CD14-positive monocyte (primary cell): ENCODE measurements around the gene OR52A5. TPM values are rescaled to one million over a fixed set of nuclear protein-coding genes. Genes with fewer than 3 reads are reported as not detected.
A peak's percentile ranks its signal among the peaks of the same experiment; 100 is the strongest.

Experiments used
- DNase-seq, 3 donors: peaks; one replicate each; pipeline ENCODE4 v3.0.0-alpha.2; 2011 to 2022
- H2AFZ ChIP-seq: 2 replicates; pipeline ENCODE4 v1.6.0; 2012; ENCODE audit warnings: mild to moderate bottlenecking, low read depth, low read length, inconsistent platforms; ENCODE audit not compliant: insufficient read depth, poor library complexity, severe bottlenecking
- H3K27ac ChIP-seq, 2 donors: 1 replicate in 1 of 2; 2 replicates in 1 of 2; pipeline ENCODE4 v1.5.1; 2012 to 2013; ENCODE audit warnings: low read length in 2 of 2, control low read depth in 1 of 2, inconsistent platforms in 1 of 2, low read depth in 1 of 2, mild to moderate bottlenecking in 1 of 2
- H3K27me3 ChIP-seq, 2 donors: one replicate each; pipeline versions ENCODE4 v1.6.0 to v1.6.1; 2011 to 2013; ENCODE audit warnings: low read length in 2 of 2; ENCODE audit not compliant: control insufficient read depth in 2 of 2, insufficient read depth in 2 of 2
- H3K36me3 ChIP-seq, 2 donors: replicated peaks in 1 of 2; 1 replicate in 1 of 2; 2 replicates in 1 of 2; pipeline versions ENCODE4 v1.5.1 to v1.6.1; 2012 to 2013; ENCODE audit warnings: low read length in 2 of 2, control low read depth in 1 of 2, inconsistent platforms in 1 of 2, mild to moderate bottlenecking in 1 of 2; ENCODE audit not compliant: insufficient read depth in 2 of 2, control insufficient read depth in 1 of 2
- H3K4me1 ChIP-seq, 2 donors: 1 replicate in 1 of 2; 2 replicates in 1 of 2; pipeline versions ENCODE4 v1.5.1 to v1.6.1; 2012 to 2013; ENCODE audit warnings: low read length in 2 of 2, control low read depth in 1 of 2, inconsistent platforms in 1 of 2, mild to moderate bottlenecking in 1 of 2, moderate library complexity in 1 of 2; ENCODE audit not compliant: insufficient read depth in 2 of 2, control insufficient read depth in 1 of 2
- H3K4me2 ChIP-seq: replicated peaks from 2 replicates; pipeline ENCODE3; 2012; ENCODE audit warnings: low read length, moderate library complexity, mild to moderate bottlenecking; ENCODE audit not compliant: poor library complexity, severe bottlenecking; ENCODE audit errors: extremely low read depth
- H3K4me3 ChIP-seq, 3 experiments: fragments of 200-600 bp in 1 of 3; sonication (generic) in 1 of 3; replicated peaks in 1 of 3; 1 replicate in 2 of 3; 2 replicates in 1 of 3; pipeline ENCODE4 v1.5.1; 2011 to 2013; ENCODE audit warnings: low read length in 3 of 3, mild to moderate bottlenecking in 3 of 3, control low read depth in 2 of 3, low read depth in 2 of 3, inconsistent platforms in 1 of 3, moderate library complexity in 1 of 3
- H3K79me2 ChIP-seq: 2 replicates; pipeline ENCODE4 v1.6.0; 2012; ENCODE audit warnings: mild to moderate bottlenecking, control low read depth, inconsistent platforms, low read length, moderate library complexity; ENCODE audit not compliant: insufficient read depth
- H3K9ac ChIP-seq: 2 replicates; pipeline ENCODE4 v1.6.0; 2017; ENCODE audit warnings: low read length, mild to moderate bottlenecking; ENCODE audit not compliant: insufficient read depth, poor library complexity, severe bottlenecking
- H3K9me3 ChIP-seq, 2 donors: replicated peaks in 1 of 2; 1 replicate in 1 of 2; 2 replicates in 1 of 2; pipeline versions ENCODE4 v1.5.1 to v1.6.1; 2012 to 2013; ENCODE audit warnings: low read length in 2 of 2, control low read depth in 1 of 2; ENCODE audit not compliant: control insufficient read depth in 1 of 2, insufficient read depth in 1 of 2
- H4K20me1 ChIP-seq: 2 replicates; pipeline ENCODE4 v1.6.0; 2012; ENCODE audit warnings: mild to moderate bottlenecking, low read length, control low read depth, moderate library complexity; ENCODE audit not compliant: insufficient read depth
- H3K27ac Mint-ChIP-seq, 7 donors: one replicate each; pipeline ENCODE4 v1.8.0; 2020; ENCODE audit warnings: mild to moderate bottlenecking in 7 of 7, mixed read lengths in 7 of 7, moderate library complexity in 6 of 7, inconsistent platforms in 2 of 7
- H3K27me3 Mint-ChIP-seq, 3 donors: one replicate each; pipeline ENCODE4 v1.8.0; 2021 to 2022; ENCODE audit warnings: low read depth in 3 of 3, mild to moderate bottlenecking in 3 of 3, mixed read lengths in 3 of 3, moderate library complexity in 3 of 3, inconsistent platforms in 1 of 3
- H3K36me3 Mint-ChIP-seq, 2 donors: one replicate each; pipeline ENCODE4 v1.8.0; 2020; ENCODE audit warnings: mixed read lengths in 2 of 2, inconsistent platforms in 1 of 2, mild to moderate bottlenecking in 1 of 2
- H3K4me1 Mint-ChIP-seq: one replicate; pipeline ENCODE4 v1.8.0; 2020; ENCODE audit warnings: mild to moderate bottlenecking, mixed read lengths
- H3K4me3 Mint-ChIP-seq, 2 donors: one replicate each; pipeline ENCODE4 v1.8.0; 2020; ENCODE audit warnings: mild to moderate bottlenecking in 2 of 2, mixed read lengths in 2 of 2, moderate library complexity in 1 of 2
- H3K9me3 Mint-ChIP-seq, 7 donors: one replicate each; pipeline ENCODE4 v1.8.0; 2020 to 2022; ENCODE audit warnings: mixed read lengths in 7 of 7, mild to moderate bottlenecking in 6 of 7, moderate library complexity in 6 of 7, inconsistent platforms in 2 of 7
- CTCF ChIP-seq: fragments of 200-600 bp; IDR thresholded peaks from one replicate; pipeline ENCODE4 v1.8.0; 2022; ENCODE audit warnings: antibody characterized with exemption, mild to moderate bottlenecking
- WGBS: methylation state at CpG from one replicate; pipeline ENCODE4 v1.1.5; 2013; ENCODE audit warnings: missing lambda C conversion rate; ENCODE audit not compliant: insufficient coverage; 5-methylcytosine and 5-hydroxymethylcytosine counted together
- intact Hi-C, 2 donors: fragments of 100-400 bp; cut with micrococcal nuclease; formaldehyde crosslinking; loops; one replicate each; pipeline versions ENCODE4 v1.15.0 to v1.15.1; 2023
- polyA plus RNA-seq, 3 donors: library from polyadenylated mRNA; depleted of rRNA in 1 of 3; unstranded in 2 of 3; stranded (reverse) in 1 of 3; fragments of 300-500 nt in 2 of 3; fragments of >200 nt in 1 of 3; fragmentation: Illumina TruSeq in 2 of 3; gene quantifications; 1 replicate in 2 of 3; 2 replicates in 1 of 3; pipeline ENCODE4 v1.2.3, GENCODE V29; 2012 to 2021

Gene OR52A5
- polyA plus RNA-seq, 3 donors: not detected

DNA sequence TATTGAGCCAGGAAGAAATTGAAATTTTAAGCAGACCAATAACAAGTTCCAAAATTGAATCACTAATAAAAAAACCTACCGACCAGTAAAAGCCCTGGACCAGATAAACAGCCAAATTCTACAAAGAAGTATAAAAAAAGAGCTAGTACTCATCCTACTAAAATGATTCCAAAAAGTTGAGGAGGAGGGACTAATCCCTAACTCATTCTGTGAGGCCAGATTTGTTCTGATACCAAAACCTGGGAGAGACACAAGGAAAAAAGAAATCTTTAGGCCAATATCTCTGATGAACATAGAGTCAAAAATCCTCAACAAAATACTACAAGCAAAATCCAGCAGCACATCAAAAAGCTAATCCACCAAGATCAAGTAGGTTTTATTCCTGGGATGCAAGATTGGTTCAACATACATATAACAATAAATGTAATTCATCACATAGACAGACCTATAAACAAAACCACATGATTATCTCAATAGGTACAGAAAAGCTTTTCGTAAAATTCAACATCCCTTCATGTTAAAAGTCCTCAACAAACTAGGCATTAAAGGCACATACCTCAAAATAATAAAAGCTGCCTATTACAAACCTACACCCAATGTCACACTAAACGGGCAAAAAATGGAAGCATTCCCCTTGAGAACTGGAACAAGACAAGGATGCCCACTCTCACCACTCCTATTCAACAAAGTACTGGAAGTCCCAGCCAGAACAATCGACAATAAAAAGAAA lies 13.1 kb downstream of the OR52A5 start:
- Histone ChIP-seq H2AFZ (no peak overlapping the region), H3K4me3 (no peak overlapping the region), H4K20me1 (no peaks in the 10 kb centered on the region), H3K4me1 (no peaks in the 10 kb centered on the region), H3K27me3 (no peaks in the 10 kb centered on the region), H3K36me3 (no peaks in the 10 kb centered on the region), H3K27ac (no peak overlapping the region), H3K4me2 (no peak overlapping the region), H3K79me2 (no peaks in the 10 kb centered on the region), H3K9me3 (no peaks in the 10 kb centered on the region), H3K9ac (no peak overlapping the region)
- no peaks in the 10 kb centered on the region for H3K4me1 Mint-ChIP-seq
- TF ChIP-seq CTCF: no peak
- 80% methylated on average over 2 of the region's 4 CpGs for WGBS
- DNase-seq: no peak
- no peaks in the 10 kb centered on the region for H3K36me3 Mint-ChIP-seq
- H3K27ac Mint-ChIP-seq: no peak overlapping the region
- no peaks in the 10 kb centered on the region for H3K9me3 Mint-ChIP-seq
- peaks cover 0 to 6% (median 4%) of the 10 kb centered on the region in 3 donors for H3K27me3 Mint-ChIP-seq
- intact Hi-C loops: loop anchor here in 1 of 2 donors (10.0 kb wide), 1 partner anchor 680 kb away; the partner anchor contains the start of gene OR52N2
- no peak overlapping the region for H3K4me3 Mint-ChIP-seq

- no peak overlapping the region for H3K4me3 ChIP-seq
- H4K20me1 ChIP-seq: no peaks in the 10 kb centered on the region
- H2AFZ ChIP-seq: no peak overlapping the region
- H3K4me2 ChIP-seq: no peak overlapping the region
- no peaks in the 10 kb centered on the region for H3K9me3 Mint-ChIP-seq
- no peak overlapping the region for H3K4me3 Mint-ChIP-seq
- H3K27ac ChIP-seq: no peak overlapping the region
- H3K79me2 ChIP-seq: no peaks in the 10 kb centered on the region
- no peak overlapping the region for H3K27ac Mint-ChIP-seq
- H3K36me3 Mint-ChIP-seq: no peaks in the 10 kb centered on the region
- WGBS: no CpG with 5 or more reads among the region's 4 CpGs
- no peaks in the 10 kb centered on the region for H3K36me3 ChIP-seq
- no peak overlapping the region for H3K9ac ChIP-seq
- H3K9me3 ChIP-seq: no peaks in the 10 kb centered on the region
- no peaks in the 10 kb centered on the region for H3K27me3 ChIP-seq
- H3K4me1 Mint-ChIP-seq: no peaks in the 10 kb centered on the region
- intact Hi-C loops: loop anchor here in 1 of 2 donors (10.0 kb wide), 1 partner anchor 681 kb away; the partner anchor contains the start of gene OR52N2
- DNase-seq: peak; percentile 6 to 33 (median 16)
- no peaks in the 10 kb centered on the region for H3K4me1 ChIP-seq
- H3K27me3 Mint-ChIP-seq: peaks cover 2 to 6% (median 4%) of the 10 kb centered on the region in 3 donors
- peak; percentile 84 for TF ChIP-seq CTCF
Observed at GRCh38 chr11:5123802-5124521, 14.2 kb downstream of the OR52A5 start.
